ENCODE results near the gene ETFRF1. TPM values are rescaled to one million over a fixed set of nuclear protein-coding genes. Genes with fewer than 3 reads are reported as not detected.

The ETFRF1 gene
- total RNA-seq, 1 experiment from 2014 or later, result 5.9 TPM

DNA sequence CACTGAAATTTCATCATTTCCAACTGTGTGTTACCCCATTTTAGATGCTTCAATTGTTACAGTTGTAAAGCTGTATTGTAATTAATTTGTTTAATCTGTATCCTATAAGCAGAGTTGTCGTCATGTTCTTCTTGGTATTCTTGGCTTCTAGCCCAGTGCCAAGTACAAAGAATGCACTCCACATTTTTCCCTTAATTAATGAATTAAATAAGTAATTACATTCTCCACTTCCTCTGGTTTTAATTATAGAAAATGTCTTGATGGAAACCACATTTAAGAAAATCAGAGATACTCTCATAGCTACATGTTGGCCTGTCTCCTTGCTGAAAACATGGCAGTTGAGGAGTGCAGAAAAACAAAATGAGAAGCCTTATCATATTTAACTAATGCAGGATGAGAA, 823 bp upstream of the ETFRF1 start (continued):
- TF ChIP-seq, protein P1, sequence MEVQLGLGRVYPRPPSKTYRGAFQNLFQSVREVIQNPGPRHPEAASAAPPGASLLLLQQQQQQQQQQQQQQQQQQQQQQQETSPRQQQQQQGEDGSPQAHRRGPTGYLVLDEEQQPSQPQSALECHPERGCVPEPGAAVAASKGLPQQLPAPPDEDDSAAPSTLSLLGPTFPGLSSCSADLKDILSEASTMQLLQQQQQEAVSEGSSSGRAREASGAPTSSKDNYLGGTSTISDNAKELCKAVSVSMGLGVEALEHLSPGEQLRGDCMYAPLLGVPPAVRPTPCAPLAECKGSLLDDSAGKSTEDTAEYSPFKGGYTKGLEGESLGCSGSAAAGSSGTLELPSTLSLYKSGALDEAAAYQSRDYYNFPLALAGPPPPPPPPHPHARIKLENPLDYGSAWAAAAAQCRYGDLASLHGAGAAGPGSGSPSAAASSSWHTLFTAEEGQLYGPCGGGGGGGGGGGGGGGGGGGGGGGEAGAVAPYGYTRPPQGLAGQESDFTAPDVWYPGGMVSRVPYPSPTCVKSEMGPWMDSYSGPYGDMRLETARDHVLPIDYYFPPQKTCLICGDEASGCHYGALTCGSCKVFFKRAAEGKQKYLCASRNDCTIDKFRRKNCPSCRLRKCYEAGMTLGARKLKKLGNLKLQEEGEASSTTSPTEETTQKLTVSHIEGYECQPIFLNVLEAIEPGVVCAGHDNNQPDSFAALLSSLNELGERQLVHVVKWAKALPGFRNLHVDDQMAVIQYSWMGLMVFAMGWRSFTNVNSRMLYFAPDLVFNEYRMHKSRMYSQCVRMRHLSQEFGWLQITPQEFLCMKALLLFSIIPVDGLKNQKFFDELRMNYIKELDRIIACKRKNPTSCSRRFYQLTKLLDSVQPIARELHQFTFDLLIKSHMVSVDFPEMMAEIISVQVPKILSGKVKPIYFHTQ (CRISPR knock-in tag; IDR thresholded peaks at IDR 0.05), result no peak
- TF ChIP-seq, protein P2, sequence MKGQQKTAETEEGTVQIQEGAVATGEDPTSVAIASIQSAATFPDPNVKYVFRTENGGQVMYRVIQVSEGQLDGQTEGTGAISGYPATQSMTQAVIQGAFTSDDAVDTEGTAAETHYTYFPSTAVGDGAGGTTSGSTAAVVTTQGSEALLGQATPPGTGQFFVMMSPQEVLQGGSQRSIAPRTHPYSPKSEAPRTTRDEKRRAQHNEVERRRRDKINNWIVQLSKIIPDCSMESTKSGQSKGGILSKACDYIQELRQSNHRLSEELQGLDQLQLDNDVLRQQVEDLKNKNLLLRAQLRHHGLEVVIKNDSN (CRISPR knock-in tag; IDR thresholded peaks at IDR 0.05), result no peak
- TF ChIP-seq, protein P3, sequence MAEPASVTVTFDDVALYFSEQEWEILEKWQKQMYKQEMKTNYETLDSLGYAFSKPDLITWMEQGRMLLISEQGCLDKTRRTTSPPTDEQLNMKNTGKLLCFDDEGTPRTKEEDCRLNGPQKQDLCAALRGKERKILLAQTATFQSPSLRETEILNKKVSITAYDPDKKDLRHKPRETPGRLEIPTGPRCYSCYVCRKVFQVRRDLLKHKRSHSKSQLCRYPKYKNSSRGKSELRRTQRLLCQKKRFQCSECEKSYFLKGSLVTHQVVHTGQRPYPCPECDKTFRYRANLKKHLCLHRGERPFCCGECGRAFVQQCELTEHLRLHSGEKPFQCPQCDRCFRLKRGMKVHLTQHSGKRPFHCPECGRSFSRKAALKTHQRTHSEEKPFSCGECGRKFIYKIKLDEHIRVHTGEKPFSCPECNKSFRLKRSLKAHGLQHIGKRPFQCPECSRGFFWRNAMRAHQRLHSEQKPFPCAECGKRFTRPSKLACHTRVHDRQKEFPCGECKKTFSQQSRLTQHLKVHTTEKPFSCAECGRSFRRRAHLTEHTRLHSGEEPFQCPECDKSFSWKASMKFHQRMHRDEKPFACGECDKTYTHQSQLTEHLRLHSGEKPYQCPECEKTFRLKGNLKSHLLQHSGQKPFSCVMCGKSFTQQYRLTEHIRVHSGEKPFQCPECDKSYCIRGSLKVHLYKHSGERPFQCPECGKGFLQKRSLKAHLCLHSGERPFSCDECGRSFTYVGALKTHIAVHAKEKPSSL (CRISPR knock-in tag; conservative IDR thresholded peaks at IDR 0.05), result no peak
- no peak for TF ChIP-seq TEAD1 (CRISPR knock-in tag; IDR thresholded peaks at IDR 0.05)
- TF ChIP-seq NFYB (CRISPR knock-in tag; conservative IDR thresholded peaks at IDR 0.05; ENCODE audit: low read depth), result no peak
- TF ChIP-seq NFATC4 (CRISPR knock-in tag; IDR thresholded peaks at IDR 0.05), result no peak

DNA sequence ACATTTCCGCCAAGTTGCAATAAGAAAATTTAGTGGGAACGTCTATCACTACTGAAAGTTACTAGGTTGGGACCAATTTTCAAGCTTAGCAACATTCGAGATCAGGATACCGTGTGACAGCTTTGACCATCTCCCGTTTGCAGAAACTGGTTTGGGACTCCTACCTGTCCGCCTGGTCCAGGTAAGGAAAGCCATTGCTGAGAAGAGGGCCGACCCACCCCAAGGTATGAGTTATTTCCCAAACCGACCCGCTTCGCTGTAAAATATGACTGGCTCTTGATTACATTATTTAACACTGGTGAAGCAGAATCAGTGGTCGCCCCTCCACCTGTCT, 348 bp upstream of the ETFRF1 start:
- POLR2A ChIA-PET, result interaction anchor here (0.5 to 1.5 kb wide), 8 partner anchors 9 to 193 kb away, joined by 3 to 8 read pairs (median 4); partner anchors contain the start of gene KRAS
- H3K9me3 Mint-ChIP-seq, result no peaks in the 10 kb centered on the region
- no peaks in the 10 kb centered on the region for H3K27me3 Mint-ChIP-seq (ENCODE audit: low read depth)
- 0 out of 2 replicates have a peak overlapping the region, but pooled peaks have one; percentile 43 for H3K27ac Mint-ChIP-seq
- CTCF ChIA-PET, result interaction anchor here (0.6 to 1.6 kb wide), 5 partner anchors 40 to 853 kb away, joined by 3 to 13 read pairs (median 4); no protein-coding TSS in a partner anchor
- H3K36me3 Mint-ChIP-seq, result no peaks in the 10 kb centered on the region
- peak; percentile 31 for ATAC-seq
- peaks cover 11% of the 10 kb centered on the region for H3K4me1 Mint-ChIP-seq
- DNase-seq (ENCODE audit: low spot score), result no peak
- peak overlapping the region; percentile 93 for H3K4me3 Mint-ChIP-seq
- TF ChIP-seq, protein P4, sequence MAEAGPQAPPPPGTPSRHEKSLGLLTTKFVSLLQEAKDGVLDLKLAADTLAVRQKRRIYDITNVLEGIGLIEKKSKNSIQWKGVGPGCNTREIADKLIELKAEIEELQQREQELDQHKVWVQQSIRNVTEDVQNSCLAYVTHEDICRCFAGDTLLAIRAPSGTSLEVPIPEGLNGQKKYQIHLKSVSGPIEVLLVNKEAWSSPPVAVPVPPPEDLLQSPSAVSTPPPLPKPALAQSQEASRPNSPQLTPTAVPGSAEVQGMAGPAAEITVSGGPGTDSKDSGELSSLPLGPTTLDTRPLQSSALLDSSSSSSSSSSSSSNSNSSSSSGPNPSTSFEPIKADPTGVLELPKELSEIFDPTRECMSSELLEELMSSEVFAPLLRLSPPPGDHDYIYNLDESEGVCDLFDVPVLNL (CRISPR knock-in tag; IDR thresholded peaks at IDR 0.05; ENCODE audit: borderline replicate concordance, low read depth), result no peak
- TF ChIP-seq ATF1 (CRISPR knock-in tag; IDR thresholded peaks at IDR 0.05), result no peak
- no peak for TF ChIP-seq JUN (CRISPR knock-in tag; IDR thresholded peaks at IDR 0.05)
- TF ChIP-seq NR2C2 (CRISPR knock-in tag; IDR thresholded peaks at IDR 0.05), result no peak
- no peak for TF ChIP-seq NFATC4 (CRISPR knock-in tag; IDR thresholded peaks at IDR 0.05)
- TF ChIP-seq, protein P5, sequence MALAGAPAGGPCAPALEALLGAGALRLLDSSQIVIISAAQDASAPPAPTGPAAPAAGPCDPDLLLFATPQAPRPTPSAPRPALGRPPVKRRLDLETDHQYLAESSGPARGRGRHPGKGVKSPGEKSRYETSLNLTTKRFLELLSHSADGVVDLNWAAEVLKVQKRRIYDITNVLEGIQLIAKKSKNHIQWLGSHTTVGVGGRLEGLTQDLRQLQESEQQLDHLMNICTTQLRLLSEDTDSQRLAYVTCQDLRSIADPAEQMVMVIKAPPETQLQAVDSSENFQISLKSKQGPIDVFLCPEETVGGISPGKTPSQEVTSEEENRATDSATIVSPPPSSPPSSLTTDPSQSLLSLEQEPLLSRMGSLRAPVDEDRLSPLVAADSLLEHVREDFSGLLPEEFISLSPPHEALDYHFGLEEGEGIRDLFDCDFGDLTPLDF (CRISPR knock-in tag; IDR thresholded peaks at IDR 0.05), result no peak
- TF ChIP-seq, protein P6, sequence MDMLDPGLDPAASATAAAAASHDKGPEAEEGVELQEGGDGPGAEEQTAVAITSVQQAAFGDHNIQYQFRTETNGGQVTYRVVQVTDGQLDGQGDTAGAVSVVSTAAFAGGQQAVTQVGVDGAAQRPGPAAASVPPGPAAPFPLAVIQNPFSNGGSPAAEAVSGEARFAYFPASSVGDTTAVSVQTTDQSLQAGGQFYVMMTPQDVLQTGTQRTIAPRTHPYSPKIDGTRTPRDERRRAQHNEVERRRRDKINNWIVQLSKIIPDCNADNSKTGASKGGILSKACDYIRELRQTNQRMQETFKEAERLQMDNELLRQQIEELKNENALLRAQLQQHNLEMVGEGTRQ (CRISPR knock-in tag; IDR thresholded peaks at IDR 0.05), result no peak
- no peak for TF ChIP-seq CBFB (CRISPR knock-in tag; IDR thresholded peaks at IDR 0.05; ENCODE audit: low read depth)
- TF ChIP-seq, protein P7, sequence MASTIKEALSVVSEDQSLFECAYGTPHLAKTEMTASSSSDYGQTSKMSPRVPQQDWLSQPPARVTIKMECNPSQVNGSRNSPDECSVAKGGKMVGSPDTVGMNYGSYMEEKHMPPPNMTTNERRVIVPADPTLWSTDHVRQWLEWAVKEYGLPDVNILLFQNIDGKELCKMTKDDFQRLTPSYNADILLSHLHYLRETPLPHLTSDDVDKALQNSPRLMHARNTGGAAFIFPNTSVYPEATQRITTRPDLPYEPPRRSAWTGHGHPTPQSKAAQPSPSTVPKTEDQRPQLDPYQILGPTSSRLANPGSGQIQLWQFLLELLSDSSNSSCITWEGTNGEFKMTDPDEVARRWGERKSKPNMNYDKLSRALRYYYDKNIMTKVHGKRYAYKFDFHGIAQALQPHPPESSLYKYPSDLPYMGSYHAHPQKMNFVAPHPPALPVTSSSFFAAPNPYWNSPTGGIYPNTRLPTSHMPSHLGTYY (CRISPR knock-in tag; IDR thresholded peaks at IDR 0.05), result no peak
- TF ChIP-seq, protein P8, sequence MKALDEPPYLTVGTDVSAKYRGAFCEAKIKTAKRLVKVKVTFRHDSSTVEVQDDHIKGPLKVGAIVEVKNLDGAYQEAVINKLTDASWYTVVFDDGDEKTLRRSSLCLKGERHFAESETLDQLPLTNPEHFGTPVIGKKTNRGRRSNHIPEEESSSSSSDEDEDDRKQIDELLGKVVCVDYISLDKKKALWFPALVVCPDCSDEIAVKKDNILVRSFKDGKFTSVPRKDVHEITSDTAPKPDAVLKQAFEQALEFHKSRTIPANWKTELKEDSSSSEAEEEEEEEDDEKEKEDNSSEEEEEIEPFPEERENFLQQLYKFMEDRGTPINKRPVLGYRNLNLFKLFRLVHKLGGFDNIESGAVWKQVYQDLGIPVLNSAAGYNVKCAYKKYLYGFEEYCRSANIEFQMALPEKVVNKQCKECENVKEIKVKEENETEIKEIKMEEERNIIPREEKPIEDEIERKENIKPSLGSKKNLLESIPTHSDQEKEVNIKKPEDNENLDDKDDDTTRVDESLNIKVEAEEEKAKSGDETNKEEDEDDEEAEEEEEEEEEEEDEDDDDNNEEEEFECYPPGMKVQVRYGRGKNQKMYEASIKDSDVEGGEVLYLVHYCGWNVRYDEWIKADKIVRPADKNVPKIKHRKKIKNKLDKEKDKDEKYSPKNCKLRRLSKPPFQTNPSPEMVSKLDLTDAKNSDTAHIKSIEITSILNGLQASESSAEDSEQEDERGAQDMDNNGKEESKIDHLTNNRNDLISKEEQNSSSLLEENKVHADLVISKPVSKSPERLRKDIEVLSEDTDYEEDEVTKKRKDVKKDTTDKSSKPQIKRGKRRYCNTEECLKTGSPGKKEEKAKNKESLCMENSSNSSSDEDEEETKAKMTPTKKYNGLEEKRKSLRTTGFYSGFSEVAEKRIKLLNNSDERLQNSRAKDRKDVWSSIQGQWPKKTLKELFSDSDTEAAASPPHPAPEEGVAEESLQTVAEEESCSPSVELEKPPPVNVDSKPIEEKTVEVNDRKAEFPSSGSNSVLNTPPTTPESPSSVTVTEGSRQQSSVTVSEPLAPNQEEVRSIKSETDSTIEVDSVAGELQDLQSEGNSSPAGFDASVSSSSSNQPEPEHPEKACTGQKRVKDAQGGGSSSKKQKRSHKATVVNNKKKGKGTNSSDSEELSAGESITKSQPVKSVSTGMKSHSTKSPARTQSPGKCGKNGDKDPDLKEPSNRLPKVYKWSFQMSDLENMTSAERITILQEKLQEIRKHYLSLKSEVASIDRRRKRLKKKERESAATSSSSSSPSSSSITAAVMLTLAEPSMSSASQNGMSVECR (CRISPR knock-in tag; IDR thresholded peaks at IDR 0.05; ENCODE audit: borderline replicate concordance), result no peak
- TF ChIP-seq FOXK1 (CRISPR knock-in tag; IDR thresholded peaks at IDR 0.05), result no peak
- TF ChIP-seq, protein P9, sequence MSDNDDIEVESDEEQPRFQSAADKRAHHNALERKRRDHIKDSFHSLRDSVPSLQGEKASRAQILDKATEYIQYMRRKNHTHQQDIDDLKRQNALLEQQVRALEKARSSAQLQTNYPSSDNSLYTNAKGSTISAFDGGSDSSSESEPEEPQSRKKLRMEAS (CRISPR knock-in tag; IDR thresholded peaks at IDR 0.05), result no peak
- no peak for TF ChIP-seq ZNF263 (CRISPR knock-in tag; IDR thresholded peaks at IDR 0.05; ENCODE audit: low read depth)
- TF ChIP-seq CREB1 (CRISPR knock-in tag; IDR thresholded peaks at IDR 0.05), result no peak
- TF ChIP-seq GTF2I (CRISPR knock-in tag; conservative IDR thresholded peaks at IDR 0.05), result no peak
